Measurements from ENCODE around the gene SLC9A5. TPM values are rescaled to one million over a fixed set of nuclear protein-coding genes. Genes with fewer than 3 reads are reported as not detected.
A peak's percentile ranks its signal among the peaks of the same experiment; 100 is the strongest.

SLC9A5 gene
- polyA plus RNA-seq, 1 donor (not counting 4 experiments of a cell fraction or from before 2014, with no cell fraction given) = 0.51 TPM

GRCh38 chr16:67204076-67204475, 44.7 kb upstream of the SLC9A5 start:
- FAIRE-seq (no peak), DNase-seq (ENCODE audit: low read depth, low spot score) (no peak)
- Histone ChIP-seq H4K20me1 (ENCODE audit: control insufficient read depth, extremely low read depth, insufficient read depth, low read length) (no peaks in the 10 kb centered on the region), H3K27ac (ENCODE audit: control insufficient read depth, insufficient read depth, low read length) (no peak overlapping the region), H3K4me2 (ENCODE audit: control insufficient read depth, extremely low read depth, insufficient read depth, low read depth, low read length) (no peak overlapping the region), H3K4me1 (ENCODE audit: control insufficient read depth, extremely low read depth, insufficient read depth, low read length) (peaks cover 32% of the 10 kb centered on the region), H3K79me2 (ENCODE audit: control insufficient read depth, insufficient read depth, low read length) (peaks cover 9% of the 10 kb centered on the region), H3K4me3 (ENCODE audit: control insufficient read depth in 2 of 3, extremely low read depth in 1 of 3, insufficient read depth in 2 of 3, low read depth in 1 of 3, low read length in 3 of 3) (no peak overlapping the region), H3K27me3 (ENCODE audit: control insufficient read depth, extremely low read depth, insufficient read depth, low read length) (no peaks in the 10 kb centered on the region), H3K9me1 (ENCODE audit: control insufficient read depth, extremely low read depth, insufficient read depth, low read length) (peaks cover 6% of the 10 kb centered on the region), H3K9ac (ENCODE audit: control insufficient read depth, extremely low read depth, insufficient read depth, low read length) (no peak overlapping the region), H3K9me3 (ENCODE audit: control insufficient read depth, low read depth, low read length) (no peaks in the 10 kb centered on the region), H3K36me3 (ENCODE audit: control insufficient read depth in 2 of 2, extremely low read depth in 1 of 2, insufficient read depth in 2 of 2, low read length in 2 of 2) (peaks cover 3 to 26% of the 10 kb centered on the region in 2 experiments), H2AFZ (ENCODE audit: control insufficient read depth, low read length) (no peak overlapping the region)
- TF ChIP-seq, protein P1, sequence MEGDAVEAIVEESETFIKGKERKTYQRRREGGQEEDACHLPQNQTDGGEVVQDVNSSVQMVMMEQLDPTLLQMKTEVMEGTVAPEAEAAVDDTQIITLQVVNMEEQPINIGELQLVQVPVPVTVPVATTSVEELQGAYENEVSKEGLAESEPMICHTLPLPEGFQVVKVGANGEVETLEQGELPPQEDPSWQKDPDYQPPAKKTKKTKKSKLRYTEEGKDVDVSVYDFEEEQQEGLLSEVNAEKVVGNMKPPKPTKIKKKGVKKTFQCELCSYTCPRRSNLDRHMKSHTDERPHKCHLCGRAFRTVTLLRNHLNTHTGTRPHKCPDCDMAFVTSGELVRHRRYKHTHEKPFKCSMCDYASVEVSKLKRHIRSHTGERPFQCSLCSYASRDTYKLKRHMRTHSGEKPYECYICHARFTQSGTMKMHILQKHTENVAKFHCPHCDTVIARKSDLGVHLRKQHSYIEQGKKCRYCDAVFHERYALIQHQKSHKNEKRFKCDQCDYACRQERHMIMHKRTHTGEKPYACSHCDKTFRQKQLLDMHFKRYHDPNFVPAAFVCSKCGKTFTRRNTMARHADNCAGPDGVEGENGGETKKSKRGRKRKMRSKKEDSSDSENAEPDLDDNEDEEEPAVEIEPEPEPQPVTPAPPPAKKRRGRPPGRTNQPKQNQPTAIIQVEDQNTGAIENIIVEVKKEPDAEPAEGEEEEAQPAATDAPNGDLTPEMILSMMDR (optimal IDR thresholded peaks at IDR 0.05 in 1 of 3, IDR thresholded peaks at IDR 0.05 in 1 of 3, conservative IDR thresholded peaks at IDR 0.05 in 1 of 3; ENCODE audit: extremely low read depth in 1 of 3, insufficient read depth in 2 of 3, low read length in 3 of 3) = no peak
- TF ChIP-seq EZH2 (IDR thresholded peaks at IDR 0.05; ENCODE audit: low read length) = no peak
- dilution Hi-C loops (cut with MboI; ENCODE audit: extremely low pct_ligation_motif_present, low sequenced_read_pairs) = no loop called here

GRCh38 chr16:67206129-67206837, 42.5 kb upstream of the SLC9A5 start:
- no peak overlapping the region for H2AFZ ChIP-seq (ENCODE audit: control insufficient read depth, low read length)
- TF ChIP-seq EZH2 (IDR thresholded peaks at IDR 0.05; ENCODE audit: low read length) = no peak
- TF ChIP-seq, protein P1 (optimal IDR thresholded peaks at IDR 0.05 in 1 of 3, IDR thresholded peaks at IDR 0.05 in 1 of 3, conservative IDR thresholded peaks at IDR 0.05 in 1 of 3; ENCODE audit: extremely low read depth in 1 of 3, insufficient read depth in 2 of 3, low read length in 3 of 3) = no peak
- H3K4me3 ChIP-seq (ENCODE audit: control insufficient read depth in 2 of 3, extremely low read depth in 1 of 3, insufficient read depth in 2 of 3, low read depth in 1 of 3, low read length in 3 of 3) = no peak overlapping the region
- no peaks in the 10 kb centered on the region for H4K20me1 ChIP-seq (ENCODE audit: control insufficient read depth, extremely low read depth, insufficient read depth, low read length)
- H3K9me3 ChIP-seq (ENCODE audit: control insufficient read depth, low read depth, low read length) = no peaks in the 10 kb centered on the region
- DNase-seq (ENCODE audit: low read depth, low spot score) = no peak
- H3K4me2 ChIP-seq (ENCODE audit: control insufficient read depth, extremely low read depth, insufficient read depth, low read depth, low read length) = peak overlapping the region; percentile 48
- no peak for FAIRE-seq
- H3K27ac ChIP-seq (ENCODE audit: control insufficient read depth, insufficient read depth, low read length) = no peak overlapping the region
- no peaks in the 10 kb centered on the region for H3K27me3 ChIP-seq (ENCODE audit: control insufficient read depth, extremely low read depth, insufficient read depth, low read length)
- peaks cover 4% of the 10 kb centered on the region for H3K9me1 ChIP-seq (ENCODE audit: control insufficient read depth, extremely low read depth, insufficient read depth, low read length)
- H3K79me2 ChIP-seq (ENCODE audit: control insufficient read depth, insufficient read depth, low read length) = no peaks in the 10 kb centered on the region
- H3K4me1 ChIP-seq (ENCODE audit: control insufficient read depth, extremely low read depth, insufficient read depth, low read length) = peaks cover 27% of the 10 kb centered on the region
- H3K9ac ChIP-seq (ENCODE audit: control insufficient read depth, extremely low read depth, insufficient read depth, low read length) = no peak overlapping the region
- peaks cover 3 to 22% of the 10 kb centered on the region in 2 experiments for H3K36me3 ChIP-seq (ENCODE audit: control insufficient read depth in 2 of 2, extremely low read depth in 1 of 2, insufficient read depth in 2 of 2, low read length in 2 of 2)
- dilution Hi-C loops (cut with MboI; ENCODE audit: extremely low pct_ligation_motif_present, low sequenced_read_pairs) = no loop called here
